HCT116 (cell line): ENCODE results near the gene AP3D1. TPM values are rescaled to one million over a fixed set of nuclear protein-coding genes. Genes with fewer than 3 reads are reported as not detected.

Source experiments
- CTCF ChIP-seq, 3 experiments: fragments of 200-600 bp in 1 of 3; sonication (generic) in 1 of 3; IDR thresholded peaks in 2 of 3; conservative IDR thresholded peaks in 1 of 3; 2 replicates each; pipeline ENCODE4 v1.5.1; 2012 to 2017; ENCODE audit warnings: low read depth in 2 of 3, low read length in 2 of 3, antibody characterized with exemption in 1 of 3, borderline replicate concordance in 1 of 3, control low read depth in 1 of 3, mild to moderate bottlenecking in 1 of 3, mixed read lengths in 1 of 3, mixed run types in 1 of 3, moderate library complexity in 1 of 3; ENCODE audit not compliant: insufficient read depth in 1 of 3
- JUND ChIP-seq: IDR thresholded peaks from 2 replicates; pipeline ENCODE4 v1.6.1; 2012
- MAX ChIP-seq: IDR thresholded peaks from 2 replicates; pipeline ENCODE4 v1.6.1; 2012
- POLR2A ChIP-seq: IDR thresholded peaks from 2 replicates; pipeline ENCODE4 v1.7.0; 2011; ENCODE audit warnings: borderline replicate concordance; ENCODE audit not compliant: insufficient read depth, insufficient read length; ENCODE audit errors: extremely low read depth
- SRF ChIP-seq: IDR thresholded peaks from 2 replicates; pipeline ENCODE4 v1.6.1; 2012; ENCODE audit warnings: low read depth
- YY1 ChIP-seq: IDR thresholded peaks from 2 replicates; pipeline ENCODE4 v1.6.1; 2011; ENCODE audit warnings: low read length, low read depth, moderate library complexity, mild to moderate bottlenecking; ENCODE audit not compliant: insufficient replicate concordance; ENCODE audit errors: extremely low read depth
- ZBTB33 ChIP-seq: IDR thresholded peaks from 2 replicates; pipeline ENCODE4 v1.6.1; 2011; ENCODE audit warnings: mild to moderate bottlenecking, low read length, moderate library complexity; ENCODE audit not compliant: insufficient replicate concordance; ENCODE audit errors: extremely low read depth
- ZNF274 ChIP-seq: fragments of 200-500 bp; sonication (Bioruptor generic); IDR thresholded peaks from 2 replicates; pipeline ENCODE4 v1.6.1; 2014; ENCODE audit warnings: mild to moderate bottlenecking, low read depth, low read length, inconsistent platforms
- total RNA-seq: library from RNA; stranded (reverse); gene quantifications from one replicate; pipeline ENCODE4 v1.2.1, GENCODE V29; 2021; ENCODE audit not compliant: unreplicated experiment

The AP3D1 gene
- total RNA-seq, 1 experiment from 2014 or later, result 137 TPM

GRCh38 chr19:2059422-2060201 is 91.8 kb downstream of the AP3D1 start (continued):
- TF ChIP-seq ZBTB33 (no peak), POLR2A (peak; percentile 13), ZNF274 (no peak), YY1 (no peak), CTCF (IDR thresholded peaks at IDR 0.05 in 2 of 3, conservative IDR thresholded peaks at IDR 0.05 in 1 of 3; ENCODE audit: borderline replicate concordance in 1 of 3, insufficient read depth in 1 of 3, low read depth in 2 of 3, low read length in 2 of 3) (no peak), SRF (no peak), JUND (no peak), MAX (no peak)
